ENCODE results near the gene GLP2R.

GRCh38 chr17:9809409-9809808, 16.3 kb upstream of the GLP2R start:
- TF ChIP-seq POLR2A (IDR thresholded peaks at IDR 0.05): no peak
- TF ChIP-seq, protein P1, sequence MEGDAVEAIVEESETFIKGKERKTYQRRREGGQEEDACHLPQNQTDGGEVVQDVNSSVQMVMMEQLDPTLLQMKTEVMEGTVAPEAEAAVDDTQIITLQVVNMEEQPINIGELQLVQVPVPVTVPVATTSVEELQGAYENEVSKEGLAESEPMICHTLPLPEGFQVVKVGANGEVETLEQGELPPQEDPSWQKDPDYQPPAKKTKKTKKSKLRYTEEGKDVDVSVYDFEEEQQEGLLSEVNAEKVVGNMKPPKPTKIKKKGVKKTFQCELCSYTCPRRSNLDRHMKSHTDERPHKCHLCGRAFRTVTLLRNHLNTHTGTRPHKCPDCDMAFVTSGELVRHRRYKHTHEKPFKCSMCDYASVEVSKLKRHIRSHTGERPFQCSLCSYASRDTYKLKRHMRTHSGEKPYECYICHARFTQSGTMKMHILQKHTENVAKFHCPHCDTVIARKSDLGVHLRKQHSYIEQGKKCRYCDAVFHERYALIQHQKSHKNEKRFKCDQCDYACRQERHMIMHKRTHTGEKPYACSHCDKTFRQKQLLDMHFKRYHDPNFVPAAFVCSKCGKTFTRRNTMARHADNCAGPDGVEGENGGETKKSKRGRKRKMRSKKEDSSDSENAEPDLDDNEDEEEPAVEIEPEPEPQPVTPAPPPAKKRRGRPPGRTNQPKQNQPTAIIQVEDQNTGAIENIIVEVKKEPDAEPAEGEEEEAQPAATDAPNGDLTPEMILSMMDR (IDR thresholded peaks at IDR 0.05 in 4 of 5, conservative IDR thresholded peaks at IDR 0.05 in 1 of 5): no peak

Measured in gastrocnemius medialis (tissue), 4 donors.